BJ (cell line): ENCODE results near the gene MLF1. TPM values are rescaled to one million over a fixed set of nuclear protein-coding genes. Genes with fewer than 3 reads are reported as not detected.
A peak's percentile ranks its signal among the peaks of the same experiment; 100 is the strongest.

Source experiments
- CTCF ChIA-PET: fragments of 350-600 bp; formaldehyde crosslinking; extraction: SDS; loops from one replicate; lab custom pipeline; 2021; ENCODE audit warnings: antibody characterized with exemption, inconsistent platforms; lab: Yijun Ruan, JAX
- POLR2A ChIA-PET: fragments of 300-600 bp; sonication (Branson Sonifier 250); formaldehyde crosslinking; extraction: SDS; loops from one replicate; lab custom pipeline; 2021; ENCODE audit warnings: antibody characterized with exemption; lab: Charles Lee
- DNase-seq: peaks from one replicate; pipeline ENCODE4 v3.0.0-alpha.2; 2011; ENCODE audit warnings: low read depth
- H3K27me3 ChIP-seq: 2 replicates; pipeline ENCODE4 v1.6.0; 2011; ENCODE audit warnings: low read length; ENCODE audit not compliant: control insufficient read depth, insufficient read depth
- H3K36me3 ChIP-seq: 2 replicates; pipeline ENCODE4 v1.5.1; 2011; ENCODE audit warnings: low read length; ENCODE audit not compliant: control insufficient read depth, insufficient read depth
- H3K4me3 ChIP-seq: 2 replicates; pipeline ENCODE4 v1.5.1; 2011; ENCODE audit warnings: low read depth, mild to moderate bottlenecking, control low read depth, low read length
- polyA minus RNA-seq: library from RNA; depleted of rRNA, polyadenylated mRNA; stranded (reverse); fragments of >200 nt; gene quantifications from 2 replicates; pipeline ENCODE4 v1.2.3, GENCODE V29; 2011; rRNA and poly(A)+ RNA removed
- polyA plus RNA-seq: library from polyadenylated mRNA; depleted of rRNA; stranded (reverse); fragments of >200 nt; gene quantifications from 2 replicates; pipeline ENCODE4 v1.2.3, GENCODE V29; 2011; rRNA removed
- TF ChIP-seq, protein P1 (sequence below): IDR thresholded peaks from 2 replicates; pipeline ENCODE4 v1.5.1; 2011; ENCODE audit warnings: low read depth, mild to moderate bottlenecking, control low read depth, inconsistent platforms, low read length, moderate library complexity; ENCODE audit not compliant: insufficient read depth

MLF1 gene, protein sequence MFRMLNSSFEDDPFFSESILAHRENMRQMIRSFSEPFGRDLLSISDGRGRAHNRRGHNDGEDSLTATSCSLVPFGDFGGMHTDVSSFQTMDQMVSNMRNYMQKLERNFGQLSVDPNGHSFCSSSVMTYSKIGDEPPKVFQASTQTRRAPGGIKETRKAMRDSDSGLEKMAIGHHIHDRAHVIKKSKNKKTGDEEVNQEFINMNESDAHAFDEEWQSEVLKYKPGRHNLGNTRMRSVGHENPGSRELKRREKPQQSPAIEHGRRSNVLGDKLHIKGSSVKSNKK
- polyA plus RNA-seq (4.4 and 7.4 TPM in 2 replicates), polyA minus RNA-seq (2.6 and 4.9 TPM in 2 replicates)

DNA sequence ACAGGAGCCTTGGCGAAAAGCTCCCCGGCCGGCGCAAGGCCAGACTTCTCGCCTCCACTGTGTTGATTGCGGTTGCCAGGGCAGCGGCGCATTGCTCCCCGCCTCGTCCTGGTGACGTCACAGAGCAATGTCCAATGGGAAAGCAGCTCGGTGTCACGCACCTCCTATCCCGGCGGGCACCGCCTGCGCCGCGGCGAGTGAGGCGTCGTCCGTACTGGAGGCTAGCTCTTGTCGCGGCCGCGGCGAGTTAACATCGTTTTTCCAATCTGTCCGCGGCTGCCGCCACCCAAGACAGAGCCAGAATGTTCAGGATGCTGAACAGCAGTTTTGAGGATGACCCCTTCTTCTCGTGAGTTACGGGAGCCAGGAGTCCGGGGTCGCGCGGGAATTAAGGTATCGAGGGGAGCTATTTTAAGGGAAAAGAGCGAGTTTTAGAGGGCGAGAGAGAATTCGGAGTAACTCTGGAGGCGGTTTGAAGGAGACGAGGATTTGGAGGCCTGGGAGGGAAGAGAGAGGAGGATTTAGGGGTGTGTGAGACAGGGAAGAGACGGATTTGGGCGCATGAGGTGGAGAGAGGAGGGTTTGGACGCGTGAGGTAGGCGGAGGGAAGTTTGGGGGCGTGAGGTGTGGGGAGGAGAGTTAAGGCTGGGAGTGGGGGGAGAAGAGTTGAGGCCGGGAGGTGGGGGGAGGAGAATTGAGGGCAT lies at the start of gene MLF1:
MLF1 (plus strand) TSS at position 196 of the 704 bp plus-strand sequence; CDS start at position 303, 107 bp downstream.
- CTCF ChIA-PET, result interaction anchor here (0.6 to 2.5 kb wide), 5 partner anchors 10 to 1506 kb away, joined by 3 to 9 read pairs (median 5); partner anchors contain the start of gene GFM1
- TF ChIP-seq, protein P1, sequence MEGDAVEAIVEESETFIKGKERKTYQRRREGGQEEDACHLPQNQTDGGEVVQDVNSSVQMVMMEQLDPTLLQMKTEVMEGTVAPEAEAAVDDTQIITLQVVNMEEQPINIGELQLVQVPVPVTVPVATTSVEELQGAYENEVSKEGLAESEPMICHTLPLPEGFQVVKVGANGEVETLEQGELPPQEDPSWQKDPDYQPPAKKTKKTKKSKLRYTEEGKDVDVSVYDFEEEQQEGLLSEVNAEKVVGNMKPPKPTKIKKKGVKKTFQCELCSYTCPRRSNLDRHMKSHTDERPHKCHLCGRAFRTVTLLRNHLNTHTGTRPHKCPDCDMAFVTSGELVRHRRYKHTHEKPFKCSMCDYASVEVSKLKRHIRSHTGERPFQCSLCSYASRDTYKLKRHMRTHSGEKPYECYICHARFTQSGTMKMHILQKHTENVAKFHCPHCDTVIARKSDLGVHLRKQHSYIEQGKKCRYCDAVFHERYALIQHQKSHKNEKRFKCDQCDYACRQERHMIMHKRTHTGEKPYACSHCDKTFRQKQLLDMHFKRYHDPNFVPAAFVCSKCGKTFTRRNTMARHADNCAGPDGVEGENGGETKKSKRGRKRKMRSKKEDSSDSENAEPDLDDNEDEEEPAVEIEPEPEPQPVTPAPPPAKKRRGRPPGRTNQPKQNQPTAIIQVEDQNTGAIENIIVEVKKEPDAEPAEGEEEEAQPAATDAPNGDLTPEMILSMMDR, result no peak
- Histone ChIP-seq H3K4me3 (peak within 1 kb of the TSS; percentile 60), H3K36me3 (no peaks in the 10 kb centered on the region), H3K27me3 (no peaks in the 10 kb centered on the region)
- peak; percentile 67 for DNase-seq
- POLR2A ChIA-PET, result interaction anchor here (0.5 kb wide), 1 partner anchor 73 kb away, joined by 22 read pairs; the partner anchor contains the start of gene GFM1

DNA sequence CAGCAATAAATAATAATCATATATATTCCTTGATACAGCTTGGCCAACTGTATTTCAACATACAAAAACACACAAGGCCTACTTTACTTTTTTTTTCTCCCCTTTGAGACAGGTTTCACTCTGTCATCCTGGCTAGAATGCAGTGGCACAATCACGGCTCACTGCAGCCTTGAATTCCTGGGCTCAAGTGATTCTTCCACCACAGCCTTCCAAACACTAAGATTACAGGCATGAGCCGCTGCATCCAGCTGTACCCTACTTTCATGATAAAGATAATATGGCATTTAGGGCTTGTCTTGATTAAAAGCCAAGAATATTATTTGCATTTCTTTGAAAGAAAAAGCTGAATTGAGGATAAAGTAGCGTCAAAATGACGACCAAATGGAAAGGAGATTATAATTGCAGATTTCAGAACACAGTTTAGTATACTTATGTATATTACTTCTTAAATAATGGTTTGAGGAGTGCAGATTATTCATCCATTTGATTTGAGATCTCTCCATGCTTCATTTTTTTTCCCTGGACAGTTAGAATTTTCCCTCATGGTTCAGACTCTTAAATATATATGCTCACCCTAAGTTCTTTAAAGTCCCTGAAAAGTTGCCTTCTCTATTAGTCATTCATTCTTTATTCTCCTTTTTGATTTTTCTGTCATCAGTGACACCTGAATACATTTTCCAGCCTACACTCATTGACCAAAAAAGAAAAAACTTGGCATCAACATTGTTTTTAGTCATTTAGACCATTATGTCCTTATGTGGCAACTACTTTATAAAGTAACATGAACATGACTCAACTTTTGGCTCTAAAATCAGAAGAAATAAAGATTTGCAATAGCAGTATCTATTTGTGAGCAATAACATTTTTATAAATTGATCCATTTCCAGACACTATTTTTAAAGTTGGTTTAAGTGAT lies 48.5 kb upstream of the MLF1 start:
- TF ChIP-seq, protein P1, result no peak
- DNase-seq, result peak; percentile 39
- CTCF ChIA-PET, result interaction anchor here (0.6 to 1.0 kb wide), 2 partner anchors 18 to 1979 kb away, joined by 3 to 6 read pairs; no protein-coding TSS in a partner anchor
- no peak overlapping the region for H3K4me3 ChIP-seq
- no peaks in the 10 kb centered on the region for H3K27me3 ChIP-seq
- POLR2A ChIA-PET, result no interaction called here
- no peaks in the 10 kb centered on the region for H3K36me3 ChIP-seq

DNA sequence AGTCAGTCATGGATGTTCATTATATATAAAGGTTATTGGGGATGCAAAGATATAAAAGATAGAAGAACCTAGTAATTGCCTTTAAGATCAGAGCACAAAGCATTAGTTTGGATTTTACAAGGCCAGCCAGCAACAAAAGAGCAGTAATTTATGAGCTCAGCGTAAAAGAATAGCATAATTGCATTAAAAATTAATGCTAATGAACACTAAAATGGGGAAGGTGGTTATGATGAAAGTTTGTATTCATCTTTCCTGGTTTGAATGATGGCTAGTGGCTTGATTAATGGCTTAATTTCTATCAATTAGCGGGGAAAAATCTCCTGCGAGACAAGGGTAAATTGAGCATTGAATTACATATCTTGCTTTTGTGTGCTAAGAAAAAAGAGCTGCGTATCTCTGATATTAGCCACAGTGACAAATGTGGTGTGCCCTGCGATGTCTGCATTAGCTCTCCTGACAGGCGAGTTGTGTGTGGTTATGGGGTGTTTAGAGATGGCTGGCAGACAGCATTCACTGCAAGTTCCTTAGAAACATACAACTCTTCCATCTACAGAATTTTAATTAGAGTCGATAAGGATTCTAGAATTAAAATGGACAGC lies 42.8 kb upstream of the MLF1 start:
- CTCF ChIA-PET, result interaction anchor here (0.7 kb wide), 2 partner anchors 11 to 94 kb away, joined by 3 to 4 read pairs; no protein-coding TSS in a partner anchor

DNA sequence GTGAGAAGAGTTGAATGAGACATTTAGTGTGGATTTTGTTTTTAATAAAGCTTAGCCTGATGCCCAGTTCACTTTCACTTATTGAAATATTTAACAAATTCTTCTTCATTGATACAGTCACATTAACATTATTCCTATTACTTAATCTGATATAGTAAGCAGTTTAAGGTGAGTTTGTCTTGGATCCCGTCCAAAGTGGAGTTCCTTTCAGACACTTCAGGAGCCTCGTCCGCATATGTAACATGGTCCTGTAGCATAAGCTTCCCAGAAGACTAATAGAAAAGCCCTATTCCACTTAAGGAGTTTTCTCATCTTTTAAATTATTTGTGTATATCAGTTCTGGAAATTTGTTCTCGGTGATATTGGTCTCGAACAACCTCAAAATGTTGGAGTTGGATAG lies 39.7 kb upstream of the MLF1 start:
- TF ChIP-seq, protein P1, result no peak
- Histone ChIP-seq H3K4me3 (no peak overlapping the region), H3K27me3 (no peaks in the 10 kb centered on the region), H3K36me3 (no peaks in the 10 kb centered on the region)
- ChIA-PET POLR2A (no interaction called here), CTCF (interaction anchor here (1.3 to 3.6 kb wide), 5 partner anchors 9 to 959 kb away, joined by 4 to 15 read pairs (median 5); no protein-coding TSS in a partner anchor)
- DNase-seq, result no peak

More for the DNA sequence above, 42.8 kb upstream of the MLF1 start:
- no peak for DNase-seq
- Histone ChIP-seq H3K36me3 (no peaks in the 10 kb centered on the region), H3K27me3 (no peaks in the 10 kb centered on the region), H3K4me3 (no peak overlapping the region)
- TF ChIP-seq, protein P1, result no peak
- POLR2A ChIA-PET, result no interaction called here
